ENCODE measurements around the gene SOS2. TPM values are rescaled to one million over a fixed set of nuclear protein-coding genes. Genes with fewer than 3 reads are reported as not detected.

Gene SOS2
- polyA plus RNA-seq, 1 donor from 2014 or later = 25.9 TPM

- H3K4me2 ChIP-seq (ENCODE audit: low read length) = no peak overlapping the region
- H3K27ac ChIP-seq (ENCODE audit: low read length) = no peak overlapping the region
- no peaks in the 10 kb centered on the region for H3F3A ChIP-seq (ENCODE audit: insufficient read depth, low read length, poor library complexity, severe bottlenecking)
- H3K9me3 ChIP-seq (ENCODE audit: low read length) = no peaks in the 10 kb centered on the region
- H2AFZ ChIP-seq (ENCODE audit: low read depth, low read length) = no peak overlapping the region
- H3K36me3 ChIP-seq (ENCODE audit: insufficient read depth, low read length) = no peaks in the 10 kb centered on the region
- no peaks in the 10 kb centered on the region for H3K9me2 ChIP-seq (ENCODE audit: insufficient read depth, low read length)
- TF ChIP-seq POLR2AphosphoS5 (IDR thresholded peaks at IDR 0.05) = no peak
- no peak for TF ChIP-seq CTCF (IDR thresholded peaks at IDR 0.05; ENCODE audit: poor library complexity, severe bottlenecking)
- TF ChIP-seq EZH2 (IDR thresholded peaks at IDR 0.05; ENCODE audit: borderline replicate concordance, insufficient read depth, low read length, poor library complexity, severe bottlenecking) = no peak
- no peak for TF ChIP-seq RAD21 (conservative IDR thresholded peaks at IDR 0.05)
- TF ChIP-seq EP300 (conservative IDR thresholded peaks at IDR 0.05; ENCODE audit: poor library complexity, severe bottlenecking) = no peak
- TF ChIP-seq SMC3 (conservative IDR thresholded peaks at IDR 0.05; ENCODE audit: poor library complexity) = no peak
- TF ChIP-seq REST (IDR thresholded peaks at IDR 0.05; ENCODE audit: borderline replicate concordance) = no peak
- no peaks in the 10 kb centered on the region for H3K79me2 ChIP-seq (replicated peaks; ENCODE audit: insufficient read depth, low read length)
- no peaks in the 10 kb centered on the region for H3K27me3 ChIP-seq (ENCODE audit: insufficient read depth, low read depth, low read length)
- H3K9ac ChIP-seq (ENCODE audit: low read length) = no peak overlapping the region
- no peak overlapping the region for H3K4me3 ChIP-seq (ENCODE audit: low read length)
- no peaks in the 10 kb centered on the region for H4K20me1 ChIP-seq (ENCODE audit: insufficient read depth)
Observed at GRCh38 chr14:50083467-50084337, 147.7 kb downstream of the SOS2 start.

GRCh38 chr14:50082784-50083466 lies 148.5 kb downstream of the SOS2 start:
- Histone ChIP-seq H3F3A (ENCODE audit: insufficient read depth, low read length, poor library complexity, severe bottlenecking) (no peaks in the 10 kb centered on the region), H2AFZ (ENCODE audit: low read depth, low read length) (no peak overlapping the region), H3K27ac (ENCODE audit: low read length) (no peak overlapping the region), H4K20me1 (ENCODE audit: insufficient read depth) (no peaks in the 10 kb centered on the region), H3K9ac (ENCODE audit: low read length) (no peak overlapping the region), H3K36me3 (ENCODE audit: insufficient read depth, low read length) (no peaks in the 10 kb centered on the region), H3K9me2 (ENCODE audit: insufficient read depth, low read length) (no peaks in the 10 kb centered on the region), H3K9me3 (ENCODE audit: low read length) (no peaks in the 10 kb centered on the region), H3K27me3 (ENCODE audit: insufficient read depth, low read depth, low read length) (no peaks in the 10 kb centered on the region), H3K4me2 (ENCODE audit: low read length) (no peak overlapping the region), H3K4me3 (ENCODE audit: low read length) (no peak overlapping the region), H3K79me2 (replicated peaks; ENCODE audit: insufficient read depth, low read length) (no peaks in the 10 kb centered on the region)
- TF ChIP-seq REST (IDR thresholded peaks at IDR 0.05; ENCODE audit: borderline replicate concordance) = no peak
- TF ChIP-seq EP300 (conservative IDR thresholded peaks at IDR 0.05; ENCODE audit: poor library complexity, severe bottlenecking) = no peak
- TF ChIP-seq SMC3 (conservative IDR thresholded peaks at IDR 0.05; ENCODE audit: poor library complexity) = no peak
- TF ChIP-seq MXI1 (conservative IDR thresholded peaks at IDR 0.05; ENCODE audit: poor library complexity, severe bottlenecking) = no peak
- TF ChIP-seq CTCF (IDR thresholded peaks at IDR 0.05; ENCODE audit: poor library complexity, severe bottlenecking) = no peak
- TF ChIP-seq EZH2 (IDR thresholded peaks at IDR 0.05; ENCODE audit: borderline replicate concordance, insufficient read depth, low read length, poor library complexity, severe bottlenecking) = no peak
- no peak for TF ChIP-seq RAD21 (conservative IDR thresholded peaks at IDR 0.05)
- TF ChIP-seq TAF1 (IDR thresholded peaks at IDR 0.05; ENCODE audit: low read depth) = no peak
- no peak for TF ChIP-seq POLR2AphosphoS5 (IDR thresholded peaks at IDR 0.05)

All from neural cell (in vitro differentiated cells).